GM18907 (cell line): Measurements from ENCODE around the gene TMEM94.

Experiments used
- ATAC-seq: cut with Tn5 transposase; IDR thresholded peaks from one replicate; pipeline ENCODE4 v1.9.1; 2021; ENCODE audit warnings: mild to moderate bottlenecking, moderate library complexity; ENCODE audit not compliant: unreplicated experiment

The TMEM94 gene

DNA sequence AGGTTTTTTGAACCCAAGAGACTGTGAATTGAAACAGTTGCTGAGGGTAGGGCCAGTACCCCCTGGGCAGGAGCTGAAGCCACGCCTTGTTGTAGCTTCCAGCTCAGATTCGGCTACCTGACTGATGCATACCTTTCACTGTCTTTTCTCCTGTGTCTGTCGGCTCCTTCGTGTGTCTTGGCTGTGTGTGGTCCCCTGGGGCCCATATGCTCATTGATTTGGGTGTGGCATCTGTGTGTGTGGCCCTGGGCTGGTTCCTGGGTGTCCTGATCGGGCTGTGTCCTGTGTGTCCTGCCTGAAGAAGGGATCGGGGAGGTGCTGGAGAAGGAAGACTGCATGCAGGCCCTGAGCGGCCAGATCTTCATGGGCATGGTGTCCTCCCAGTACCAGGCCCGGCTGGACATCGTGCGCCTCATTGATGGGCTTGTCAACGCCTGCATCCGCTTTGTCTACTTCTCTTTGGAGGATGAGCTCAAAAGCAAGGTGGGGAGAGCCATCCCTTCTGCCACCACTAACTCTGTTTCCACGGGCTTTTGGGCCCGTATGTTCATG, 38.0 kb downstream of the TMEM94 start:
- ATAC-seq = no peak

DNA sequence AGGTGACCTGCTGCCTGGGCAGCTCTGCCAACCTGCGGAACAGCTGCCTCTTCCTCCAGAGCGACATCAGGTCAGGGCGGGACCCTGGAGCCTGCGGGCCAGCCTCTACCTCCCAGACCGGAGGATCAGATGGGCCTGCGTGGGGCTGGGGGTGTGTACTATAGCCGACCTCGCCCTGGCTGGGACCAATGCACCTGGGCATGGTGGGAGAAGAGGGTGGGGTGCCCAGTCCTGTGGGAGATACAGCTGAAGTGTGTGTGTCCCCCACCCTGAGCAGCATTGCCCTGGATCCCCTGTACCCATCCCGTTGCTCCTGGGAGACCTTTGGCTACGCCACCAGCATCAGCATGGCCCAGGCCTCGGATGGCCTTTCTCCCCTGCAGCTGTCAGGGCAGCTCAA, 39.6 kb downstream of the TMEM94 start:
- ATAC-seq = no peak

DNA sequence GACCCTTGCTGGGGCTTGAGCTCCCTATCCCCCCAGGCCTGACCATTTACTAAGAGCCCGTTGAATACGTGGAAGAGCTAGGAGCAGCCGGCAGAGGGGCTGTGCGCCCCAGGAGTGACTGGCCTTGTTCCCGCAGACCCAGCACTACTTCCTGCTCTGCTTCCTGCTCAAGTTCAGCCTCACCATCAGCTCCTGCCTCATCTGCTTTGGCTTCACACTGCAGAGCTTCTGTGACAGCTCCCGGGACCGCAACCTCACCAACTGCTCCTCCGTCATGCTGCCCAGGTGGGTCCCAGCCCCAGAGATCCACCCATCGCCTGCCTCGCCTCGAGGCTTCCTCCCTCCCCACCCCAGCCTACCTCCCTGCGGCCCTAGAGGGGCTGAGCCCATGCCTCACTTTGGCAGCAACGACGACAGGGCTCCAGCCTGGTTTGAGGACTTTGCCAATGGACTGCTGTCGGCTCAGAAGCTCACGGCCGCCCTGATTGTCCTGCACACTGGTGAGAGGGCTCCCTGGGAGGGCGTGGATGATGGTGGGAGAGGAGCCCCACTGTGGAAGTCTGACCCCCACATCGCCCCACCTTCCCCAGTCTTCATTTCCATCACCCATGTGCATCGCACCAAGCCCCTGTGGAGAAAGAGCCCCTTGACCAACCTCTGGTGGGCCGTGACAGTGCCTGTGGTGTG, 41.7 kb downstream of the TMEM94 start:
- no peak for ATAC-seq

DNA sequence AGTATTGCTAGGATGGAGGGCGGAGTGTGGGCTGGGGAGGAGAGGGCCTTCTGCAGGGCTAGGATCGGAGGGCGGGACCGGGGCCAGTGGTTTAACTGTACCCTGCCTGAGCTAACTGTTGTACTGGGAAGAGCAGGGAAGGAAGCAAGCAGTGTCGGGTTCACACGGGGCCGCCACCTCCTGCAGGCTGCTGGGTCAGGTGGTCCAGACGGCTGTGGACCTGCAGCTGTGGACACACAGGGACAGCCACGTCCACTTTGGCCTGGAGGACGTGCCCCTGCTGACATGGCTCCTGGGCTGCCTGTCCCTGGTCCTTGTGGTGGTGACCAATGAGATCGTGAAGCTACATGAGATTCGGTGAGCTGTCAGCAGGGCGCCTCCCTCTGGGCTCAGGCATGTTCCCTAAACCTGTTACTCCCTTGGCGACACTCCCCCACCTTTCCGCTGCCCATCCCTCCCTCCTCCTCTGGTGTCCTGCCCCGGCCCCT, 42.3 kb downstream of the TMEM94 start:
- ATAC-seq = no peak

DNA sequence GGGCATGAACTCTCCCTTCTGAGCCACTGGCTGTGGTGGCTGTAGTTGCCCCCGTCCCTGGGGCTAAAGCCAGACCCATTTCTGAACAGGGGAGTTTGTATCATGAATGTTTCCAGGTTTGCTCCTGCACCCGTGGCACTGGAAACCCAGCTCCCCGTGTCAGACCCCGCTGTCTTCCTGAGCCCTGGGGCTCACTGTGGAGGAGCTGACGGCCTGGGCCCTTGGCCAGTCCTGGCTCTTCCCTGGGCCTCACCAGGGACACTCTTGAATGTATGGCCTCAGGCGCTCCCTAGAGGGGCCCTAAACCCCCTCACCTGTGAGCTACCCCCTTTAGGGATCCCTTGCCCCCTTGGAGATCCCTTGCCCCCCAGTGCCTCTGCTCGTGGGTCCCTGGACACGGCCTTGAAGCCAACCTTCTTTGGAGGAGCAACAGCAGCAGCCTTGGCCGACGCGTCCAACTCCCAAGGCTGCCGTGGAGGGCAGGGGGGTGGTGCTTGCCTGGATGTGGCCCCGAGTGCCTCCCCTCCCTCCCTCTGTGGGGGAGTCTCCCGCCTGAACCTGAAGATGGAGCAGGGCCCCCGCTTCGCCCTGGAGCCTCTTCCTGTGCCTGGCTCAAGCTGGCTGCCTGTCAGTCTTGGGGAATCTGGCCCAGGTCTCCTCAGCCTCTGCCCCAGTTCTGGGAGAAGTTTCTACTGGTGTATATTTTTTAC, 43.0 kb downstream of the TMEM94 start:
- ATAC-seq = no peak

DNA sequence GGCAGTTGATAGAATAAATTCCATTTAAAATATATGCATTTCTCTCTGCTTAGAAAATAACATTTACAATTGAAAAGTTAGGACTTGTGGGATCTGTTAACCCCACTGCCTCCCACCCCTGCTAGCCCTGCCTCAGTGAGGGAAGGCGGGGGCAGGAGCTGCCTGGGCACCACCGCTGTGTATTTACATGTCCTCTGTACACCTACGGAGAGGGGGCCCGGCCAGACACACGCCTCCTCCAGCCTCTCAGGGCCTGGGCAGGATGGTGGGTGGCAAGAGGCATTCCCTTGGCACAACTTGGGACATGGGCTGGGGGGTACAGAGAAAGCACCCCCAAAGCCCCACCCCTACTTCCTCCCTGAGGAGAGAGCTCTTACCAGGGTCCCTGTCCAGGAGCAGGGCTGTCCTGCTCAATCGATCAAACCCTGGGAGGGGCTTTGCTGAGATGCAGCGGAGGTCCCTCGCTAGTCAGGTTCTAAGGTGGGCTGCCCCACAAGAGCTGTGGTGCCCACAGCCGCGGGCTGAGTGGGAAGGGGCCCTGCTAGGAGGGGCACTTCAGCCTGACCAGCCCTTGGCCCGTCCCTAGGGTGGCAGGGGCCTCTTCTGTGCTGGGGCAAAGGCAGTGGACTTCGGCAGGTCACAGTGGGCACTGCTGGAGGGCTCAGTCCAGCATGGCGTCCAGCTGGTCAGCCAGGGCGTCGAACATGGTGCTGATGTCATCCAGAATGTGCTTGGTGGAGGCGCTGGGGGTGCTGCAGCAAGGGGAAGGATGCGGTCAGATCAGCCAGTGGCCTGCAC, 44.2 kb downstream of the TMEM94 start:
- no peak for ATAC-seq

DNA sequence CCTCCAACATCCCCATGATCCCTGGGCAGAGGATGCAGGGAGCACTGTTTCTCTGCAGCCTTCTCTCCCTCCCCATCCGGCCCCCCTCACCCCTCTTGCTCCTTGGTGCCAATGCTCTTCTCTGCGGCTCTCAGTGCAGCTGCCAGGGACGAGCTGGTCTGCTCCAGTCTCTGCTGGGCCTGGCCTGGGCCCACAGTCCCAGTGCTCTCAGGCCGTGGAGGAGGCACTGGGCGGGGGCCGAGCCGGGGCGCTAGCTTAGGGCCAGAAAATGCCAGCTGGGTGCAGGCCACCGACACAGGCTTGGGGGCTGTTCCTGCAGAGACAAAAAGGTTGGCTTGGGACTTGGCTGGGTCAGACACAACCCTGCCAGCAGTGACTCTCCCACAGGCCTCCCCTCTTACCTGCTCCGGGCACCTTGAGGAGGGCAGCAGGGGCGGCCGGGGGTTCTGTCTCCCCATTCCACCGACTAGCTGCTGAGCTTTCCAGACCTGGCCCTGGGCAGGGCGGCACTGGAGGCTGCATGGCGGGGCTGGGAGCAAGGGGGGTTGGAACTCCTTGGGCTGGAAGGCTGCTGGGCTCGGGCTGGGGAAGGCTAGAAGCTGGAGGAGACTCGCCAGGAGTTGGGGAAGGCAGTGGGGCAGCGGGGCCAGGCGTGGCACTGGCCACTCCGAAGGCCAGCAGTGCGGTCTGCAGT, 45.1 kb downstream of the TMEM94 start:
- ATAC-seq = no peak

DNA sequence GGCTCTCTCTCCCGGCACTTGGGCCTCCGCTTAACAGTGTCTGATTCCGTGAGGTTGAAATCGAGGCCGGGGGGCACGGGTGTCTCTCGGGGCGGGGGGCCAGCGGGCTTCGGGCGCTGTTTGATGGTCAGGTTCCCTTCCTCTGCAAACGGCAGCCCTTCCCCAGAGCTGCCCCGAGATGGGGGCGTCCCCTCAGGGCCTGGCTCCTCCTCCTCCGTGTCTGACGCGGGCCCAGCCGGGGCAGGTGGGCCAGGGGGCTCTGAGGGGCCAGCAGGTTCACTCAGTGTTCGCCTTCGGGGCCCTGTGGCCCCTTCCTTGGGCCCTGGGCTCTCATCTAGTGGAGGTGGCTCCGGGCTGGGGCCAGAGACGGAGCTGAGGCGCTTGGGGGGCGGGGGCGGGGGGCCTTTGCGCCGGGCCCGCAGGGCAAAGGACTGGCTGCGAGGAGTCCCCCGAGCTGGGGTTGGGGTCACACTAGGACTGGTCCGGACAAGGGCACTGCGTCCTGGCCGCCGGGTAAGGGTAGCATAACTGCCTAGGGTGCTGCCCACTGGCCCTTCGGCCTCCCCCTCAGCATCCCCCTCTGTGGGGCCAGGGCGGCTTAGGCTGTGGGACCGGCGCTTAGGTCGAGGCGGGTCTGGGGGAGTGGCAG, 45.8 kb downstream of the TMEM94 start:
- no peak for ATAC-seq

DNA sequence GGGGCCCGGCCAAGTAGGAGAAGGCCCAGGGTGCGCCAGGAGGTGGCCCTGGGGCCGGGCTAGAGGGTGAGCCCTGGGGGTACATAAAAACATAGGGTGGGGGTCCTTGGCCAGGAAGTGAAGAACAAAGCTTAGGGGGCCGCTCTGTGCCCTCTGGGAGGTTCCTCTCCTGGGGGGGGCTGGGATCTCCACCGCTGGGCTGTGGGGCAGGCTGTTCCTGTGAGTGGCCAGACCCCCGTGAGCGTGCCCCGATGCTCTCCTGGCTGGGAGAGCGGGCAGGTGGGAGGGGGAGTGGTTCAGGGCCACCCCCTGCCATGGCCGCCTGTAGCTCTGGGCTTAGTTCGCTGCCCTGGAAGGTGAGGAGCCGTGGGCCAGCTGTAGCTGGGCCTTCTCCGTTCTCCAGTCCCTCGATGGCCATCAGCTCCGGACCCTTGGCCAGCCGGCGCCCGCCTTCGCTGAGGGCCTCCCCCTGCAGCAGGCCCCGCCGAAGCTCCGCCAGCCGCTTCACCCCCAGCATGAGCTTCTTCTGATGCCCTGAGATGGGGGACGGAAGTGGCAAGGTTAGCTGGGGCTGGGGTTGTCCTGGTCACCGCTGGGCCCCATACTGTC, 46.4 kb downstream of the TMEM94 start:
- no peak for ATAC-seq

DNA sequence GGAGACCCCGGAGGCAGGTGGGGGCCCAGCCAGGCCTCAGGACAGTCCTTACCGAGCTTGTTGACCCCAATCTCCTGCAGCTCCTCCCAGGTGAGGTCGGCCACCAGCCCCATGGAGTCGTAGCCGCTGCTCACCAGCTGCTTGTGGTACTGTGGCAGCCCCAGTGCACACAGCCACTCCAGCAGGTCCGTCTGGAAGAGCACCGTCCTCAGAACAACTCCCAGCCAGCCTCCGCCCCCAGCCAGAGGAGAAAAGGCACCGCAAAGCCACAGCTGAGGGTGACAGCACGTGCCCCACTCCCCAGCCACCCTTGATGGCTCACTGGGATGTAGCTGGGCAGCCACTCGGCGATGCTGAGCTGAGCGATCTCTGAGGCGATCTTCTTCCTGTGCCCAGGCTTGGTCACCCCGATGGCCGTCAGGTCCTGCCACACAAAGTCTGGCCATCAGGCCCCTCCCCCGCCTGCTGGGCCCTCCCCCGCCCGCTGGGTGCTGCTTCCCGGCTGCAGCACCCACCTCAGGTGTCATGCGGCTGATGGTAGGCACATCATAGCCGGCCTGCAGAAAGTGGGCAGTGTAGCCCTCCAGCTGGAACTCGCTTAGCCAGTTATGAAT, 47.0 kb downstream of the TMEM94 start:
- no peak for ATAC-seq

DNA sequence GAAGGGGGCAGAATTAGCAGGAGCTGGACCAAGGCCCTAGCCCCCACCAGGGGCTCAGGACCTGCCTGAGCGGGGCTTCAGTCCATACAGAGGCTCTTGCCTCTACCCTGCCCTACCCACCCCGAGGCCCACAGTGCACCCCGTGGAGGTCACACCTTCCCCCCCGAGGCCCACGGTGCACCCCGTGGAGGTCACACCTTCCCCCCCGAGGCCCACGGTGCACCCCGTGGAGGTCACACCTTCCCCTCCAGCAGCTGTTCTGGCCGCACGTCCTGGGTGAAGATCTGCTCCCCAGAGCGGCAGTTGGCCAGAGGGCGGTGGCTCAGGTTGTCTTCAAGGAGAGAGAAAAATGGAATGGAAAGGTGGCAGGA, 47.5 kb downstream of the TMEM94 start:
- no peak for ATAC-seq

DNA sequence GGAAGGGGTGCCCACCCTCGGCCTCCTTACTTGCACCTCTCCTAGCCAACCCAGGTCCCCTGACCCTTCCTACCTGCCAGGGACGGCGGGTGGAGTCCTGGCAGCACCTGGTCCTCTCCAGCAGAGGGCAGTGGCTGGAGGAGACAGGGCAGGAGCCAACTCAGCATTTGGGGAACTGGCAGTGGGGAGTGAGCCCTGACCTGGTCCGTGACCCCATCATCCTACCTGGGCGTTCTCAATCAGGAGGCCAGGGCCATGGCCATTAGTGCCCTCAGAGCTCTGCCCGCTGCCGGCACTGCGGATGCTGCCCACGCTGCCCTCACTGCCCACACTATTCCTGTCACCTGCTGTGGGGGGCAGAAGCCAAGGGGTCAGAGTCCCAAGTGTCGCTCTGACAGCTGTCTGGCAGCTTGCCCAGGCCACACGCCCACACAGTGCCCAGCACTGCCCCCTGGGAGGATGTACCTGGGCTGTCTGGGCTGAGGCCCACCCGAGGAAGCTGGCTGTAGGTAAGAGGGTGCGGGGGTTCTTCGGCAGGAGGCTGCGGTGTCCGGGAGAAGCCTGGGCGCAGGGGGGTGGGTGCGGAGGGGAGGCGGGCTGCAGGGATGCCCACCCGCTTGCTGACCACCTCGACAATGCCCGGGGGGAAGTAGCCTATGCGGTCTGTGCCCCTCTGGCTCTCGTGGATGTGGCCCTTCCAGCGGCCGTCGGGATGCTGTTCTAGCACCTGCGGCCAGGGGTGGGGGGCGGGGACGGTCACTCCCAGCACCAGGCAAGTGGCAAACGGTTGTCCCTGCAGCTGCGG, 48.1 kb downstream of the TMEM94 start:
- ATAC-seq = no peak

DNA sequence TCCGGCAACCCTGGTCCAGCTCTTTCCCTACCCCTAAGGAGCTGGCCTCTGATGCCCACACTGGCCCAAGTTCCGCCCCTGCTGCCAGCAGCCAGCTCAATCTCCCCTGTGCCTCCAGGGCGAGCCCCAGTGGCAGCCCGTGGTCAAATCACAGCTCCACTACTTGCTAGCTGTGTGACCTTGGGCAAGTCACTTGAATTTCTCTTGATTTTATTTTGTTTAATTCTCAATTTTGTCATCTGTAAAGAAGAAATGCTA, 48.6 kb downstream of the TMEM94 start:
- ATAC-seq = no peak

DNA sequence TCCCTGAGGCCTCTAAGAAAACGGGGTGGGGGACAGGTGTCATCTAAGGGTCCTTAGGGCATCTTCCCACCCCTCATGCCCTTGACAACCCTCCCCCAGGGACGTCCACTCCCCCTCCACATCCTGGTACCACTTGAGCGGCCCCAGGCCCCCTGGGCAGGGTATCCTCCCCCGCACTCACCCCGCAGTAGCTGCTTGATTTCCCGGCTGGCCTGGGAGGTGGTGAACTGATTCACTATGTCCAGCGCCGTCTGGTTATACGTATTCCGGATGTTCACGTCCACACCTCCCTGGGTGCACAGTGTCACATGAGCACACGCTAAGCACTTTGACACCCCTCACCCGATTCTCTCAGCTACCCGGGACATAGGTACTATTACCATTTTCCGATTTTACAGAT, 49.2 kb downstream of the TMEM94 start:
- no peak for ATAC-seq

DNA sequence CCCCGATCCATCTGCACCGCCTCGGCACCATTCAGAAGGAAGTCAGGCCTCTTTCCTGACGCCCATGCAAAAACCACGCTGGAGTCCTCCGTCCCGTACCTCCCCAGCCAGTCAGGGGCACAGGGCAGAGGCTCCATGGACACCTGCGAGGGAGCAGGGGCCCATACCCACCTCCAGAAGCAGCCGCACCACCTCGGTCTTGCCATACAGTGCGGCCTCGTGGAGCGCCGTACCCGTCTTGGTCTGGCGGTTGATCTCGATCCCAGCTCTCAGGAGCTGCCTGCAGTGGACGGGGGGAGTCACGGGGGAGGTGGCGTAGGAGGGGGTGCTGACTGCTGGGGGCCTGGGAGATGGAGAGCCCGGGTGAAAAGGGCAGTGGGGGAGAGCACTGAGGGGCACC, 49.7 kb downstream of the TMEM94 start:
- ATAC-seq = no peak

DNA sequence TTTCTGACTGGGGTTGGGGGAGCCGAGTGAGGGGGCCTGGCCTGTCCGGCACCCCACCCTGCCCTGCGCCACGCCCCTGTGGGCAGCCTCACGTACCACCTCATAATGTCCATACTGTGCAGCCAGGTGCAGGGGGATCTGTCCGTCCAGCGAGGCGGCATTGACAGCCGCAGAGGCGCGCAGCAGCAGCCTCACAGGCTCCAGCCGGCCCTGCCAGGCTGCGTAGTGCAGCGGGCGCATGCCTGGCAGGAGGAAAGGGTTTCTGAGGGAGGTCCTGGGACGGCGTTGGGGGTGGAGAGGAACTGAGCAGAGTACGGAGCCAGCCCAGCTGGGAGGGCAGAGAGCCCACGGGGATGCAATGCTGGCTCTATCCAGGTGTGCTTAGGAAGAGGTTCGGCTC, 50.5 kb downstream of the TMEM94 start:
- ATAC-seq = no peak

DNA sequence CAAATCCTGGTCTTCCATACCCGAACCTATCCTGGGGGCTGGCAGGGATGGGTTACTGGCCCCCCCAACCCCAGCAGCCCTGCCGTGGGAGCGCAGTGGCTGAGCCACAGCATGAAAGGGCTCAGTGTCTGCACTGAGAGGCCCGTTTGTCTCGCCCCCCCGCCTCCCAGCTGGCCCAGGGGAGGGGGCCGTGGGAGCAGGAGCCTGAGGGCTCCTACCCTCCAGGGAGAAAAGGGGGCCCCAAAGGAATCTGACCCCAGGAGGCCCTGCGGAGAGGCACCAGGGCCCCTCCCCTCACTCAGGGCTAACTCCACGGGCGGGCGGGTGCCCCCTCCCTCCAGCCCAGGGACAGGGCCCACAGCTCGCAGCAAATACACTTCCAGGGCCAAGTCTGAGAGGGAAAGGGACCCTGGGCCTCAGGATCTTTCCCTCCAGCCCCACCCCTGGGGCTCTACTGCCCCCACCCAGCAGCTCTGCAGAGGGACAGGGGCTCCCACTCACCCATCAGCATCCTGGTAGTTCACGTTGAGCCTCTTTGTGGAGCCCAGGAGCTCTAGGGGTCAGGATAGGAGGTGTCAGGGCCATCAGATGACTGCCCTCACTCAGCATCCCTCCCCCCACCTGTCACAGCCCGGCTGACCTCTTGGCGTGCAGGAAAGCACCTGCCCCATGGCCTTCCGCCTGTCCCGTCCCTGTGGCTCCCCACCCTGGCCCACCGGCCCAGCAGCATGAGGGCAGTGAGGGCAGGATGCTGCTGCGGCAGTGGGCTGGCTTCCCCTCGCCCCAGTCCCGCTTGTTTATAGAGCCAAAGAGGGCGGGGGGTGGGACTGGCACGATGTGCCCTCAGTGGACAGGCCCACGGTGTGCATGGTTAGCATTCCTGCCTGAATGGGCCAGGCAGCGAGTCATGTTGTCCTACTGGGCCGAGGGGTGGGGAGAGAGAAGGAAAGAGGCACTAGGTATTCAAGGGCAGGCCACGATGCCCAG, 51.6 kb downstream of the TMEM94 start:
- no peak for ATAC-seq

DNA sequence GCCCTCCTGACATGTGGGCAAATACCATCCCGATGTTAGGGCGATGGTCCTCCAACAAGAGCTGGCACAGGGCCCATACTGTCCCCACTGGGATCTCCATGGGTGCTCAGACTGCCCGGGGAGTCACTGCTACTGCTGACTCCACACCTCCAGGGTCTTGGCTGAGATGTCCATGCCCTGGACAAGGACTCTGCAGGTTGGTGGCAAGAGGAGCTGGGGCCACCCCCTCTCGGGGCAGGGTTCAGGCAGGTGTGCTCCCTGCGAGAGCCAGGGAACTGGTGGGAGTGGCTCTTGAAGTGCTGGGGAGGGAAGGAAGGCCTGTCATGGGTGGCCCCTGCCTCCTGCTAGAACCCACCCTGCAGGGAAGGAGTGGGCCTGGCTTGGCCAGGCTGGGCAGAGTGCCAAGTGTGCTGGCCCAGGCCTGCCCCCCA, 52.5 kb downstream of the TMEM94 start:
- no peak for ATAC-seq
